Measurements from ENCODE around the gene UBE2D2. TPM values are rescaled to one million over a fixed set of nuclear protein-coding genes. Genes with fewer than 3 reads are reported as not detected.

The UBE2D2 gene
- polyA plus RNA-seq, 6 donors from 2014 or later = 374 to 562 (median 427) TPM

- no peaks in the 10 kb centered on the region for H3K27me3 Mint-ChIP-seq
- peaks cover 84 to 95% (median 91%) of the 10 kb centered on the region in 3 donors for H3K4me1 Mint-ChIP-seq
- H3K4me3 Mint-ChIP-seq = peak overlapping the region in 7 of 8 donors; percentile 78 to 99 (median 87)
- H3K27ac Mint-ChIP-seq = peak overlapping the region; percentile 27 to 94 (median 88)
- no peak for ATAC-seq (ENCODE audit: low read depth in 2 of 2)
- H3K9me3 Mint-ChIP-seq = no peaks in the 10 kb centered on the region
- DNase-seq = no peak
- no peaks in the 10 kb centered on the region for H3K36me3 Mint-ChIP-seq
Observed at GRCh38 chr5:139660105-139660922, 99.2 kb downstream of the UBE2D2 start.

- Mint-ChIP-seq H3K4me1 (peaks cover 82 to 95% (median 93%) of the 10 kb centered on the region in 3 donors), H3K9me3 (no peaks in the 10 kb centered on the region), H3K36me3 (no peaks in the 10 kb centered on the region), H3K27me3 (no peaks in the 10 kb centered on the region), H3K27ac (peak overlapping the region; percentile 64 to 96 (median 92)), H3K4me3 (peak overlapping the region; percentile 25 to 99 (median 76))
- ATAC-seq (ENCODE audit: low read depth in 2 of 2) (peak; percentile 22 to 23), DNase-seq (no peak)
Observed at GRCh38 chr5:139660923-139661814, 100.0 kb downstream of the UBE2D2 start.

GRCh38 chr5:139662617-139663016, 101.5 kb downstream of the UBE2D2 start:
- Mint-ChIP-seq H3K27me3 (no peaks in the 10 kb centered on the region), H3K4me3 (peak overlapping the region; percentile 35 to 99 (median 62)), H3K4me1 (peaks cover 79 to 94% (median 93%) of the 10 kb centered on the region in 3 donors), H3K9me3 (no peaks in the 10 kb centered on the region), H3K27ac (peak overlapping the region; percentile 65 to 96 (median 86)), H3K36me3 (no peaks in the 10 kb centered on the region)
- ATAC-seq (ENCODE audit: low read depth in 2 of 2) (peak in 1 of 2 donors; percentile 14), DNase-seq (no peak)

DNA sequence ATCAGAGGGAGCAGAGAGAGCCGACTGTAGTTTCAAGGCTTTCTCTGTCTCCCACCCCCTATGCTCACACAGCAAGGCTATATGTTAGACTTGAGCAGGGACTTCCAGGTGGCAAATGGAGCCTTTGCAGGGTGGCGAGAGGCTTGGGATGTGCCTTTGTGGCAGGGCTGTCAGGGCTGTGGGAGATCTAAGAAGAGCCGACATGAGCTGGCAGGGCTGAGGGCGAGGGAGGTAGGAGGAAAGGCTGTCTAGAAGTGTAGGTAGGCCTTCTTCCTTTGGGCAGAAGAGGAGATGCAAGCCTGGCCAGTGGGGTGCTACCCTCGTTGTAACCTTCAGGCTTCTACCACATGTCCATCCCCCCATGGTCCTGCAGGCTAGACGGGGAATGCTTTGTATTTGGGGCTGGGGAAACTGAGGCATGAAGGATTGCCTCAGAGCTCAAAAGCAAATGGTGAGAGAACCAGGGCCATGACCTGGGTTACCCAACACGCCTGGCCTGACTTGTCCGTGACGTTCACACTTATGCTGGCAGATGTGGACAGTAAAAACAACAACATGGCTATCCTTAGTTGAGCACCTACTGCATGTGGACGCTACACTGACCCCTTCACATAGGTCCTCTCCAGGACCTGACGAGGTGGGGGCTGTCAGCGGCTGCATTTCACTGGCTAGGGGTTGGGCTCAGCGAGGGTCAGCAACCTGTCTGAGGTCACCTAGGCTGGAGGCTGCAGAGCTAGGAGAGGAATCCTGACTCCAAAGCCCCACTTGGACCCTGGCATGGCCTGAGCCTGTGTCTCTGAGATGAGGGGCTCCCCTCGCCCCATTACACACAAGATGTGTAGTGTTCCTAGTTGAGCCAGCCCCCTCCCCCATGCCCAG, 102.3 kb downstream of the UBE2D2 start:
- DNase-seq = no peak

DNA sequence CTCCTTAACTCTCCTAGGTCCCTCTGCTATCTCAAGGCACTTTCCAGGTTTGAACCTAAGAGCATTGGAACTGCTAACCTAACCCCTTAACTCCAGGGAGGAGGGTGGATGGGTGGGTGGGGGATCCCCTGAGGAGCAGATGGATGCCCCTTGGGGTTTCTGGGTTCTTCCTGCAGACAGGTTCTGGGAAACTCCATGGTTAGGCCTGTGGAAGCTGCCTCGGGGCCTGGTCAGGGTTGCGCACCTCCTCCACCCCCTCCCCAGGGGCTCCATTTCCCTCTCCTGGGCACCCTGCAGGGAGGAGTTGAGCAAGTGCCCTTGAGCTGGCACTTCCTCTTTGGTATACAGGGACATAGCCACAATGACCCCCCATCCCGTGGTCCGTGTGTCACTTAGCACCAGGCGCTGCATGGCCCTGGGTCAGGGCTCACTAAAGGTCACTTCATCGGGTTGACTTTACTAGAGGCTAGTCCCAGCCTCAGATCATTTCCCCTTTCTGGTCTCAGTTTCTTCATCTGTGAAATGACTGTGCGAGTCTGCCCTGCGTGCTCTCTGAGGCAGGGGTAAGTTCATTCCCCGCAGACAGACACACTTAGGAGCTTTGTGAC, 103.1 kb downstream of the UBE2D2 start:
- Mint-ChIP-seq H3K4me3 (peak overlapping the region; percentile 35 to 99 (median 78)), H3K4me1 (peaks cover 72 to 94% (median 89%) of the 10 kb centered on the region in 3 donors), H3K27ac (peak overlapping the region; percentile 21 to 96 (median 88)), H3K36me3 (no peaks in the 10 kb centered on the region), H3K27me3 (no peaks in the 10 kb centered on the region), H3K9me3 (no peaks in the 10 kb centered on the region)
- no peak for DNase-seq
- peak; percentile 24 to 25 for ATAC-seq (ENCODE audit: low read depth in 2 of 2)

More for the DNA sequence above, 102.3 kb downstream of the UBE2D2 start:
- no peaks in the 10 kb centered on the region for H3K27me3 Mint-ChIP-seq
- H3K4me1 Mint-ChIP-seq = peaks cover 76 to 94% (median 89%) of the 10 kb centered on the region in 3 donors
- no peak for ATAC-seq (ENCODE audit: low read depth in 2 of 2)
- H3K9me3 Mint-ChIP-seq = no peaks in the 10 kb centered on the region
- peak overlapping the region; percentile 48 to 99 (median 74) for H3K4me3 Mint-ChIP-seq
- H3K36me3 Mint-ChIP-seq = no peaks in the 10 kb centered on the region
- peak overlapping the region; percentile 65 to 96 (median 86) for H3K27ac Mint-ChIP-seq

- DNase-seq (no peak), ATAC-seq (ENCODE audit: low read depth in 2 of 2) (no peak)
- Mint-ChIP-seq H3K4me3 (peak overlapping the region; percentile 35 to 99 (median 80)), H3K27ac (peak overlapping the region in 5 of 6 donors; percentile 21 to 96 (median 88)), H3K36me3 (no peaks in the 10 kb centered on the region), H3K27me3 (no peaks in the 10 kb centered on the region), H3K4me1 (peaks cover 75 to 94% (median 90%) of the 10 kb centered on the region in 3 donors), H3K9me3 (no peaks in the 10 kb centered on the region)
Observed at GRCh38 chr5:139664727-139665351, 103.7 kb downstream of the UBE2D2 start.

GRCh38 chr5:139665626-139666025, 104.5 kb downstream of the UBE2D2 start:
- Mint-ChIP-seq H3K4me1 (peaks cover 79 to 96% (median 90%) of the 10 kb centered on the region in 3 donors), H3K36me3 (no peaks in the 10 kb centered on the region), H3K27ac (peak overlapping the region; percentile 20 to 96 (median 82)), H3K9me3 (no peaks in the 10 kb centered on the region), H3K4me3 (peak overlapping the region in 6 of 8 donors; percentile 40 to 92 (median 64)), H3K27me3 (no peaks in the 10 kb centered on the region)
- ATAC-seq (ENCODE audit: low read depth in 2 of 2) (no peak), DNase-seq (no peak)

GRCh38 chr5:139666551-139666950, 105.4 kb downstream of the UBE2D2 start:
- Mint-ChIP-seq H3K27ac (peak overlapping the region in 5 of 6 donors; percentile 80 to 96 (median 94)), H3K4me1 (peaks cover 81 to 99% (median 92%) of the 10 kb centered on the region in 3 donors), H3K9me3 (no peaks in the 10 kb centered on the region), H3K4me3 (peak overlapping the region; percentile 56 to 92 (median 83)), H3K36me3 (no peaks in the 10 kb centered on the region), H3K27me3 (no peaks in the 10 kb centered on the region)
- ATAC-seq (ENCODE audit: low read depth in 2 of 2) = no peak
- DNase-seq = no peak

DNA sequence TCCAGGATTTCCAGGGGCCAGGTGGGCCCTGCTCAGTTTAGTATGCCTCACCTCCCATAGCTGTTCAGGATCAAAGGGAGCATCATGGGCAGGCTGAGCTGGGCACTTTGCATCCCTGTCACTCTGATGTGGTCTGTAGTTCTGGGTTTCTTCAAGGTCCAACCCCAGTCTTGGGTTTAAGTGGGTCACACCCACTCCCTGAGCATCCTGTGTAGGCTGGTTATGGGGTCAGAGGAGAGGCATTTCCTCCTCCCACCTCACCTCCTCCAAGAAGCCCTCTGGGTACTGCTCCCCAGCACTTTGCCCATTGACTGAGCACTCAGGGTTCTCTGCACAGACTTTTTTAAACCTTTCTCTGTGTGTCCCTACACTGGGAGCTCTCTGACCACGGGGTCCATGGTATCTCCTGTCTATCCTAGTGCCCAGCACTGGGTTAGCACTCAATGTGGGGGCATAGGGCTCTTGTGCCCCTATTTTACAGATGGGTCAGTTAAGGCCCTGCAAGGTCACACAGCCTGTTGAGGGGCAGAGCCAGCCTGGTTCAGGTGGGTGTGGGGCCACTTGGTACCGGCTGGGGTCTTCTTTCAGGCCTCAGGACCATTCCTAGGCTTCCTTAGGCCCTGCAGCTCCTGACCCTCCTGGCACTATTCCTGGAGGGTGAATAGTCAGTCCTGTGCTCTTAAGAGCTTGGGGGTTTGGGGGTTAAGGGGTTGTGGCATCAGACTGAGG, 106.0 kb downstream of the UBE2D2 start:
- Mint-ChIP-seq H3K4me3 (peak overlapping the region; percentile 74 to 92 (median 84)), H3K27ac (peak overlapping the region; percentile 37 to 96 (median 81)), H3K36me3 (no peaks in the 10 kb centered on the region), H3K27me3 (no peaks in the 10 kb centered on the region), H3K4me1 (peaks cover 78 to 98% (median 92%) of the 10 kb centered on the region in 3 donors), H3K9me3 (no peaks in the 10 kb centered on the region)
- DNase-seq = no peak
- no peak for ATAC-seq (ENCODE audit: low read depth in 2 of 2)

GRCh38 chr5:139667730-139668063, 106.6 kb downstream of the UBE2D2 start:
- DNase-seq (no peak), ATAC-seq (ENCODE audit: low read depth in 2 of 2) (no peak)
- Mint-ChIP-seq H3K4me3 (peak overlapping the region; percentile 74 to 92 (median 84)), H3K4me1 (peaks cover 78 to 98% (median 92%) of the 10 kb centered on the region in 3 donors), H3K27me3 (no peaks in the 10 kb centered on the region), H3K9me3 (no peaks in the 10 kb centered on the region), H3K27ac (peak overlapping the region; percentile 72 to 96 (median 90)), H3K36me3 (no peaks in the 10 kb centered on the region)

- H3K4me3 Mint-ChIP-seq = peak overlapping the region; percentile 74 to 94 (median 90)
- peaks cover 77 to 98% (median 92%) of the 10 kb centered on the region in 3 donors for H3K4me1 Mint-ChIP-seq
- DNase-seq (no peak), ATAC-seq (ENCODE audit: low read depth in 2 of 2) (peak in 1 of 2 donors; percentile 5)
- H3K9me3 Mint-ChIP-seq = no peaks in the 10 kb centered on the region
- H3K36me3 Mint-ChIP-seq = no peaks in the 10 kb centered on the region
- H3K27ac Mint-ChIP-seq = peak overlapping the region; percentile 79 to 99 (median 96)
- no peaks in the 10 kb centered on the region for H3K27me3 Mint-ChIP-seq
Observed at GRCh38 chr5:139668064-139668880, 107.1 kb downstream of the UBE2D2 start.

Data from naive B cell (primary cell).